Measurements from ENCODE around the gene MUC5B.
"Not testable (repeated sequence)": the region's sequence is repeated elsewhere in the genome, so short reads cannot be mapped to it uniquely, and the experiment has no call there.

The MUC5B gene

DNA sequence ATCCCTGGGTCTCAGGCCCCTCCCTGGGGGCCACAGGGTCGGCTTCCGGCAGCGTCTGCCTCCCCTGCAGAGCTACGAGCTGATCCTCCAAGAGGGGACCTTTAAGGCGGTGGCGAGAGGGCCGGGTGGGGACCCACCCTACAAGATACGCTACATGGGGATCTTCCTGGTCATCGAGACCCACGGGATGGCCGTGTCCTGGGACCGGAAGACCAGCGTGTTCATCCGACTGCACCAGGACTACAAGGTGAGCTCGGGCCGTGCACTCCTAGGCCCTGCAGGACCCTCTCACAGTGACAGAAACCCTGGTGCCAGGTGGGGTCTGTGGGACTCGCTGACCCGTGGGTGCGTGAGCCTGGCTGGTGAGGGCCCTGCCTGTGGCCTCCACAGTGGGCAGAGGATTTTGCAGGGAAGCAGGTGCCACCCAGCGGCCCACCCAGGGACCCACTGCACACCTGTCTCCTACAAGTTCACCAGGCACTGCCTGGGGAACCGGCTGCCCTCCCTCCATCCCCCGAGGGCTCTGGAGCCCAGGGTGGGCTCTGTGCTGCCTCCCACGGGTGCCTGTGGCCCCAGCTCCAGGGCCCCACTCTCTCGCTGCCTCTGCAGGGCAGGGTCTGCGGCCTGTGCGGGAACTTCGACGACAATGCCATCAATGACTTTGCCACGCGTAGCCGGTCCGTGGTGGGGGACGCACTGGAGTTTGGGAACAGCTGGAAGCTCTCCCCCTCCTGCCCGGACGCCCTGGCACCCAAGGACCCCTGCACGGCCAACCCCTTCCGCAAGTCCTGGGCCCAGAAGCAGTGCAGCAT is 13.7 kb downstream of the MUC5B start:
- Mint-ChIP-seq H3K4me1 (ENCODE audit: low read depth) (no peaks in the 10 kb centered on the region), H3K27ac (no peak overlapping the region), H3K36me3 (ENCODE audit: low read depth) (no peaks in the 10 kb centered on the region), H3K9me3 (no peaks in the 10 kb centered on the region), H3K4me3 (no peak overlapping the region), H3K27me3 (no peaks in the 10 kb centered on the region)

DNA sequence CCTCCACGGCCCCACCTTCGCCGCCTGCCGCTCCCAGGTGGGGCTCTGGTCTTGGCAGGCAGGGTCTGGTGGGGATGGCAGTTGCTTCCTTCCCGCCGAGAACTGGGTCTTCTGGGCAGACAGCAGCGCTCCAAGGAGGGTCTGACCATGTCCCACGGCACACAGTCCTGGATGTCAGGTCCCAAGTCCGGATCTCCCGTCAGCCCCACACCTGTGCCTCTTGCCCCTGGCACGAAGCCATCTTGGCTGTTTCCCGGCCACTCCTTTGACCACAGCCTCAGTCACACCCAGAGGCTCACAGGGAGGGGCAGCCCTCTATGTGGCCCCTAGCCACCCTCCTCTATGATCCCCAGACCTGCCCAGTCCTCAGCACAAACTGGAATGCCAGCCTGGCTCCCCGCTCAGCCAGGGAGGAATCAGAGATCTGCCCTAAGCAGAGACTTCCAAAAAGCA is 14.3 kb downstream of the MUC5B start:
- no peak overlapping the region for H3K4me3 Mint-ChIP-seq
- H3K27me3 Mint-ChIP-seq, result no peaks in the 10 kb centered on the region
- H3K4me1 Mint-ChIP-seq (ENCODE audit: low read depth), result no peaks in the 10 kb centered on the region
- no peaks in the 10 kb centered on the region for H3K9me3 Mint-ChIP-seq
- no peaks in the 10 kb centered on the region for H3K36me3 Mint-ChIP-seq (ENCODE audit: low read depth)
- H3K27ac Mint-ChIP-seq, result no peak overlapping the region

DNA sequence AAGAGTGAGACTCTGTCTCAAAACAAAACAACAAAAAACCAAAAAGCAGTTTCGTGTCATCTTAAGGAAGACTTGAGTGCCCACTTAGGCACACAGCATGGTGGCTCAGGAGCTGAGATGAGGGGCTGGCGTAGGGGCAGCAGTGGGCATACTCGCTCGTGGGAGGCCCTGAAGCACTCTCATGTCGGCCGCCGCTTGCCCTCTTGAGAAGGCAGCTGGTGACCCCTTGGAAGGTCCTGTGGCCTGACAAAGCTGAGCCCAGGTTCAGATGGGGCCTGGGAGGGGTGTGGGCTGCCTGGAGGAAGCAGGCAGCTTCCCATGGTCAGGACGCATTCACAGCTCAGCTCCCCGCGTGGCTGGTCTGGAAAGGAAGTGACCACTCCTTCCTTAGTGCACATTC is 15.0 kb downstream of the MUC5B start:
- Mint-ChIP-seq H3K4me1 (ENCODE audit: low read depth) (no peaks in the 10 kb centered on the region), H3K27ac (no peak overlapping the region), H3K36me3 (ENCODE audit: low read depth) (no peaks in the 10 kb centered on the region), H3K4me3 (no peak overlapping the region), H3K9me3 (no peaks in the 10 kb centered on the region), H3K27me3 (no peaks in the 10 kb centered on the region)

DNA sequence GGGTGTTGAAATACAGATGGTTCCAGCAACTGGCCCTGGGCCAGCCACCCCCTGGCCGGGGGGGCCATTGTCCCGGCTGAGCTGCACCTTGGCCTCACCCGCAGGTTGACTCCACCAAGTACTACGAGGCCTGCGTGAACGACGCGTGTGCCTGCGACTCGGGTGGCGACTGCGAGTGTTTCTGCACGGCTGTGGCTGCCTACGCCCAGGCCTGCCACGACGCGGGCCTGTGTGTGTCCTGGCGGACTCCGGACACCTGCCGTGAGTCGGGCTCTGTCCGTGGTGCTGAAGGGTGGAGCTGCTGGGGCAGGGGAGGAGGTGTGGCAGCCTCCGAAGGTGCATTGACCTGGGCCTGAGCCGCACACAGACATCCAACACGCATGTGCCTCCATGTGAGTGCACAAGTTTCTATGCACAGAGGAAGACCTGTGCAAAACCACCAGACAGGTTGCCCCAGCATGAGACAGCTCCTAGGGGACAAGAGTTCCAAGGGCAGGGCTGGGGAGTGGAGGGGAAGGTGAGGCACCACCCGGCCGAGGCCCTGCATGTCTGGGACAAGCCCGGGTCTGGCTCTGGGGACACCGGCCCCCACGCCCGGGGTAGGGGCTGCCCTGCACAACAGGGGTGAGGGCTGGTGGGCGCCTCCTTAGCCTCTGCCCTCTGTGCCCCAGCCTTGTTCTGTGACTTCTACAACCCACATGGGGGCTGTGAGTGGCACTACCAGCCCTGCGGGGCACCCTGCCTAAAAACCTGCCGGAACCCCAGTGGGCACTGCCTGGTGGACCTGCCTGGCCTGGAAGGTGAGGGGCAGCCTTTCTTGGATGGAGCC is 16.1 kb downstream of the MUC5B start:
- H3K4me3 Mint-ChIP-seq, result no peak overlapping the region
- no peak overlapping the region for H3K27ac Mint-ChIP-seq
- no peaks in the 10 kb centered on the region for H3K4me1 Mint-ChIP-seq (ENCODE audit: low read depth)
- H3K9me3 Mint-ChIP-seq, result no peaks in the 10 kb centered on the region
- no peaks in the 10 kb centered on the region for H3K27me3 Mint-ChIP-seq
- H3K36me3 Mint-ChIP-seq (ENCODE audit: low read depth), result no peaks in the 10 kb centered on the region

DNA sequence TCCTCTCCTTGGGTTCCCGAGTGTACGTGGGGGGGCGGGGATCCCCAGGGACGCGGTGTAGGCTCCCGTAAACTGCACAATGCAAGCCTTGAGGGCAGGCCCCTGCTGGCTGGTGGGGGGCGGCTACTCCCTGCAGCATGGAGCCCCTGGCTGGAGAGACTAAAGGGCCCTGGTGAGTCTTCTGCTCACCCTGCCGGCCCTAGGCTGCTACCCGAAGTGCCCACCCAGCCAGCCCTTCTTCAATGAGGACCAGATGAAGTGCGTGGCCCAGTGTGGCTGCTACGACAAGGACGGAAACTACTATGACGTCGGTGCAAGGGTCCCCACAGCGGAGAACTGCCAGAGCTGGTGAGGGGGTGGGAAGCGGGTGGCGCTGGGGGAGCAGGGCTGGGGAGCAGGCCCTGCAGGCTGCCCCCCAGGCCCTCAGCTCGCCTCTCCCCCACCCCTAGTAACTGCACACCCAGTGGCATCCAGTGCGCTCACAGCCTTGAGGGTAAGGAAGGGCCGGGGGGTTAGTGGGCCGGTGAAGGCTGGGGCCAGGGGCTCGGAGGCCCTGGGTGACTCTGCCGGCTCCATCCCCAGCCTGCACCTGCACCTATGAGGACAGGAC is 16.8 kb downstream of the MUC5B start:
- Mint-ChIP-seq H3K27me3 (no peaks in the 10 kb centered on the region), H3K9me3 (no peaks in the 10 kb centered on the region), H3K27ac (no peak overlapping the region), H3K4me1 (ENCODE audit: low read depth) (no peaks in the 10 kb centered on the region), H3K4me3 (no peak overlapping the region), H3K36me3 (ENCODE audit: low read depth) (no peaks in the 10 kb centered on the region)

DNA sequence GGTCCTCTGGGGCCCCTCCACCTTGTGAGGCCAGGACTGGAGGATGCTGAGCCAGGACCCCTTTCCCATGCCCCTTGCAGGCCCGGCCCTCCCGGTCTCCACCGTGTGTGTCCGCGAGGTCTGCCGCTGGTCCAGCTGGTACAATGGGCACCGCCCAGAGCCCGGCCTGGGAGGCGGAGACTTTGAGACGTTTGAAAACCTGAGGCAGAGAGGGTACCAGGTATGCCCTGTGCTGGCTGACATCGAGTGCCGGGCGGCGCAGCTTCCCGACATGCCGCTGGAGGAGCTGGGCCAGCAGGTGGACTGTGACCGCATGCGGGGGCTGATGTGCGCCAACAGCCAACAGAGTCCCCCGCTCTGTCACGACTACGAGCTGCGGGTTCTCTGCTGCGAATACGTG is 17.9 kb downstream of the MUC5B start:
- Mint-ChIP-seq H3K4me1 (ENCODE audit: low read depth) (no peaks in the 10 kb centered on the region), H3K27me3 (no peaks in the 10 kb centered on the region), H3K36me3 (ENCODE audit: low read depth) (no peaks in the 10 kb centered on the region), H3K4me3 (no peak overlapping the region), H3K27ac (no peak overlapping the region), H3K9me3 (no peaks in the 10 kb centered on the region)

DNA sequence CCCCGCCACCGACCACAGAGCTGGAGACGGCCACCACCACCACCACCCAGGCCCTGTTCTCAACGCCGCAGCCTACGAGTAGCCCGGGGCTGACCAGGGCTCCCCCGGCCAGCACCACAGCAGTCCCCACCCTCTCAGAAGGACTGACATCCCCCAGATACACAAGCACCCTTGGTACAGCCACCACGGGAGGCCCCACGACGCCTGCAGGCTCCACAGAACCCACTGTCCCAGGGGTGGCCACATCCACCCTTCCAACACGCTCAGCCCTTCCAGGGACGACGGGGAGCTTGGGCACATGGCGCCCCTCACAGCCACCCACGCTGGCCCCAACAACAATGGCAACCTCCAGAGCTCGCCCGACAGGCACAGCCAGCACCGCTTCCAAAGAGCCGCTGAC is 18.8 kb downstream of the MUC5B start:
- Mint-ChIP-seq H3K36me3 (ENCODE audit: low read depth) (no peaks in the 10 kb centered on the region), H3K9me3 (no peaks in the 10 kb centered on the region), H3K27ac (no peak overlapping the region), H3K27me3 (no peaks in the 10 kb centered on the region), H3K4me1 (ENCODE audit: low read depth) (no peaks in the 10 kb centered on the region), H3K4me3 (no peak overlapping the region)

DNA sequence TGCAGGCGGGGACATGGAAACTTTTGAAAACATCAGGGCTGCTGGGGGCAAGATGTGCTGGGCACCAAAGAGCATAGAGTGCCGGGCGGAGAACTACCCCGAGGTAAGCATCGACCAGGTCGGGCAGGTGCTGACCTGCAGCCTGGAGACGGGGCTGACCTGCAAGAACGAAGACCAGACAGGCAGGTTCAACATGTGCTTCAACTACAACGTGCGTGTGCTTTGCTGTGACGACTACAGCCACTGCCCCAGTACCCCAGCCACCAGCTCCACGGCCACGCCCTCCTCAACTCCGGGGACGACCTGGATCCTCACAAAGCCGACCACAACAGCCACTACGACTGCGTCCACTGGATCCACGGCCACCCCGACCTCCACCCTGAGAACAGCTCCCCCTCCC is 19.4 kb downstream of the MUC5B start:
- Mint-ChIP-seq H3K4me3 (no peak overlapping the region), H3K4me1 (ENCODE audit: low read depth) (no peaks in the 10 kb centered on the region), H3K9me3 (no peaks in the 10 kb centered on the region), H3K27me3 (no peaks in the 10 kb centered on the region), H3K27ac (no peak overlapping the region), H3K36me3 (ENCODE audit: low read depth) (no peaks in the 10 kb centered on the region)

DNA sequence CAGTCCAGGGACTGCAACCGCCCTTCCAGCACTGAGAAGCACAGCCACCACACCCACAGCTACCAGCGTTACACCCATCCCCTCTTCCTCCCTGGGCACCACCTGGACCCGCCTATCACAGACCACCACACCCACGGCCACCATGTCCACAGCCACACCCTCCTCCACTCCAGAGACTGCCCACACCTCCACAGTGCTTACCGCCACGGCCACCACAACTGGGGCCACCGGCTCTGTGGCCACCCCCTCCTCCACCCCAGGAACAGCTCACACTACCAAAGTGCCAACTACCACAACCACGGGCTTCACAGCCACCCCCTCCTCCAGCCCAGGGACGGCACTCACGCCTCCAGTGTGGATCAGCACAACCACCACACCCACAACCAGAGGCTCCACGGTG is 19.9 kb downstream of the MUC5B start:
- not testable (repeated sequence) for H3K36me3 Mint-ChIP-seq (ENCODE audit: low read depth); H3K27me3 Mint-ChIP-seq; H3K4me1 Mint-ChIP-seq (ENCODE audit: low read depth); H3K27ac Mint-ChIP-seq; H3K9me3 Mint-ChIP-seq; H3K4me3 Mint-ChIP-seq

DNA sequence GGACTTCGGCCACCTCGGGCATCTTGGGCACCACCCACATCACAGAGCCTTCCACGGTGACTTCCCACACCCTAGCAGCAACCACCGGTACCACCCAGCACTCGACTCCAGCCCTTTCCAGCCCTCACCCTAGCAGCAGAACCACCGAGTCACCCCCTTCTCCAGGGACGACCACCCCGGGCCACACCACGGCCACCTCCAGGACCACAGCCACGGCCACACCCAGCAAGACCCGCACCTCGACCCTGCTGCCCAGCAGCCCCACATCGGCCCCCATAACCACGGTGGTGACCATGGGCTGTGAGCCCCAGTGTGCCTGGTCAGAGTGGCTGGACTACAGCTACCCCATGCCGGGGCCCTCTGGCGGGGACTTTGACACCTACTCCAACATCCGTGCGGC is 20.7 kb downstream of the MUC5B start:
- H3K9me3 Mint-ChIP-seq; H3K27me3 Mint-ChIP-seq; H3K4me3 Mint-ChIP-seq; H3K4me1 Mint-ChIP-seq (ENCODE audit: low read depth); H3K27ac Mint-ChIP-seq; H3K36me3 Mint-ChIP-seq (ENCODE audit: low read depth): not testable (repeated sequence)

DNA sequence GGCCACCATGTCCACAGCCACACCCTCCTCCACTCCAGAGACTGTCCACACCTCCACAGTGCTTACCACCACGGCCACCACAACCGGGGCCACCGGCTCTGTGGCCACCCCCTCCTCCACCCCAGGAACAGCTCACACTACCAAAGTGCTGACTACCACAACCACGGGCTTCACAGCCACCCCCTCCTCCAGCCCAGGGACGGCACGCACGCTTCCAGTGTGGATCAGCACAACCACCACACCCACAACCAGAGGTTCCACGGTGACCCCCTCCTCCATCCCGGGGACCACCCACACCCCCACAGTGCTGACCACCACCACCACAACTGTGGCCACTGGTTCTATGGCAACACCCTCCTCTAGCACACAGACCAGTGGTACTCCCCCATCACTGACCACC is 21.7 kb downstream of the MUC5B start:
- not testable (repeated sequence) for H3K36me3 Mint-ChIP-seq (ENCODE audit: low read depth); H3K27ac Mint-ChIP-seq; H3K4me3 Mint-ChIP-seq; H3K27me3 Mint-ChIP-seq; H3K4me1 Mint-ChIP-seq (ENCODE audit: low read depth); H3K9me3 Mint-ChIP-seq

DNA sequence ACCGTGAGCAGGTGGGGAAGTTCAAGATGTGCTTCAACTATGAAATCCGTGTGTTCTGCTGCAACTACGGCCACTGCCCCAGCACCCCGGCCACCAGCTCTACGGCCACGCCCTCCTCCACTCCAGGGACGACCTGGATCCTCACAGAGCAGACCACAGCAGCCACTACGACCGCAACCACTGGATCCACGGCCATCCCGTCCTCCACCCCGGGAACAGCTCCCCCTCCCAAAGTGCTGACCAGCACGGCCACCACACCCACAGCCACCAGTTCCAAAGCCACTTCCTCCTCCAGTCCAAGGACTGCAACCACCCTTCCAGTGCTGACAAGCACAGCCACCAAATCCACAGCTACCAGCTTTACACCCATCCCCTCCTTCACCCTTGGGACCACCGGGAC is 22.9 kb downstream of the MUC5B start:
- not testable (repeated sequence) for H3K4me1 Mint-ChIP-seq (ENCODE audit: low read depth); H3K27ac Mint-ChIP-seq; H3K27me3 Mint-ChIP-seq

DNA sequence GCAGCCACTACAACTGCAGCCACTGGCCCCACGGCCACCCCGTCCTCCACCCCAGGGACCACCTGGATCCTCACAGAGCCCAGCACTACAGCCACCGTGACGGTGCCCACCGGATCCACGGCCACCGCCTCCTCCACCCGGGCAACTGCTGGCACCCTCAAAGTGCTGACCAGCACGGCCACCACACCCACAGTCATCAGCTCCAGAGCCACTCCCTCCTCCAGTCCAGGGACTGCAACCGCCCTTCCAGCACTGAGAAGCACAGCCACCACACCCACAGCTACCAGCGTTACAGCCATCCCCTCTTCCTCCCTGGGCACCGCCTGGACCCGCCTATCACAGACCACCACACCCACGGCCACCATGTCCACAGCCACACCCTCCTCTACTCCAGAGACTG is 23.4 kb downstream of the MUC5B start:
- not testable (repeated sequence) for H3K4me3 Mint-ChIP-seq; H3K36me3 Mint-ChIP-seq (ENCODE audit: low read depth); H3K27ac Mint-ChIP-seq; H3K4me1 Mint-ChIP-seq (ENCODE audit: low read depth); H3K27me3 Mint-ChIP-seq; H3K9me3 Mint-ChIP-seq

More for the DNA sequence above, 22.9 kb downstream of the MUC5B start:
- not testable (repeated sequence) for H3K36me3 Mint-ChIP-seq (ENCODE audit: low read depth); H3K9me3 Mint-ChIP-seq; H3K4me3 Mint-ChIP-seq

DNA sequence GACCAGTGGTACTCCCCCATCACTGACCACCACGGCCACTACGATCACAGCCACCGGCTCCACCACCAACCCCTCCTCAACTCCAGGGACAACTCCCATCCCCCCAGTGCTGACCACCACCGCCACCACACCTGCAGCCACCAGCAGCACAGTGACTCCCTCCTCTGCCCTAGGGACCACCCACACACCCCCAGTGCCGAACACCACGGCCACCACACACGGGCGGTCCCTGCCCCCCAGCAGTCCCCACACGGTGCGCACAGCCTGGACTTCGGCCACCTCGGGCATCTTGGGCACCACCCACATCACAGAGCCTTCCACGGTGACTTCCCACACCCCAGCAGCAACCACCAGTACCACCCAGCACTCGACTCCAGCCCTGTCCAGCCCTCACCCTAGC is 24.2 kb downstream of the MUC5B start:
- H3K9me3 Mint-ChIP-seq; H3K36me3 Mint-ChIP-seq (ENCODE audit: low read depth); H3K27ac Mint-ChIP-seq; H3K27me3 Mint-ChIP-seq; H3K4me1 Mint-ChIP-seq (ENCODE audit: low read depth); H3K4me3 Mint-ChIP-seq: not testable (repeated sequence)

DNA sequence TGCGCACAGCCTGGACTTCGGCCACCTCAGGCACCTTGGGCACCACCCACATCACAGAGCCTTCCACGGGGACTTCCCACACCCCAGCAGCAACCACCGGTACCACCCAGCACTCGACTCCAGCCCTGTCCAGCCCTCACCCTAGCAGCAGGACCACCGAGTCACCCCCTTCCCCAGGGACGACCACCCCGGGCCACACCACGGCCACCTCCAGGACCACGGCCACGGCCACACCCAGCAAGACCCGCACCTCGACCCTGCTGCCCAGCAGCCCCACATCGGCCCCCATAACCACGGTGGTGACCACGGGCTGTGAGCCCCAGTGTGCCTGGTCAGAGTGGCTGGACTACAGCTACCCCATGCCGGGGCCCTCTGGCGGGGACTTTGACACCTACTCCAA is 26.1 kb downstream of the MUC5B start:
- not testable (repeated sequence) for H3K9me3 Mint-ChIP-seq; H3K36me3 Mint-ChIP-seq (ENCODE audit: low read depth); H3K27me3 Mint-ChIP-seq; H3K4me1 Mint-ChIP-seq (ENCODE audit: low read depth); H3K27ac Mint-ChIP-seq; H3K4me3 Mint-ChIP-seq
